Immature natural killer cell (primary cell): ENCODE results near the gene PHF21A. TPM values are rescaled to one million over a fixed set of nuclear protein-coding genes. Genes with fewer than 3 reads are reported as not detected.

ENCODE experiments used
- DNase-seq, 3 donors: peaks; one replicate each; pipeline ENCODE4 v3.0.0; 2022; ENCODE audit warnings: mixed read lengths in 1 of 3
- H3K27ac Mint-ChIP-seq, 6 donors: one replicate each; pipeline ENCODE4 v1.8.0; 2020; ENCODE audit warnings: mixed read lengths in 6 of 6, mild to moderate bottlenecking in 5 of 6, inconsistent platforms in 4 of 6, moderate library complexity in 3 of 6
- H3K27me3 Mint-ChIP-seq, 3 donors: one replicate each; pipeline ENCODE4 v1.8.0; 2020 to 2021; ENCODE audit warnings: low read depth in 3 of 3, mild to moderate bottlenecking in 3 of 3, mixed read lengths in 3 of 3, moderate library complexity in 3 of 3, inconsistent platforms in 1 of 3
- H3K36me3 Mint-ChIP-seq, 3 donors: one replicate each; pipeline ENCODE4 v1.8.0; 2020; ENCODE audit warnings: mixed read lengths in 3 of 3, inconsistent platforms in 2 of 3, mild to moderate bottlenecking in 2 of 3
- H3K4me1 Mint-ChIP-seq, 2 donors: one replicate each; pipeline ENCODE4 v1.8.0; 2020; ENCODE audit warnings: inconsistent platforms in 2 of 2, mild to moderate bottlenecking in 2 of 2, mixed read lengths in 2 of 2, moderate library complexity in 1 of 2
- H3K4me3 Mint-ChIP-seq, 5 donors: one replicate each; pipeline ENCODE4 v1.8.0; 2020; ENCODE audit warnings: mild to moderate bottlenecking in 5 of 5, mixed read lengths in 5 of 5, inconsistent platforms in 3 of 5, moderate library complexity in 3 of 5
- H3K9me3 Mint-ChIP-seq, 6 donors: one replicate each; pipeline ENCODE4 v1.8.0; 2020; ENCODE audit warnings: mild to moderate bottlenecking in 6 of 6, mixed read lengths in 6 of 6, inconsistent platforms in 4 of 6, moderate library complexity in 3 of 6
- polyA plus RNA-seq, 3 donors: library from polyadenylated mRNA; unstranded; fragments of 300-500 nt; fragmentation: Illumina TruSeq; gene quantifications; one replicate each; pipeline ENCODE4 v1.2.3, GENCODE V29; 2021

Gene PHF21A
- polyA plus RNA-seq, 3 donors from 2014 or later, result 4.4 to 21.3 (median 5.8) TPM

DNA sequence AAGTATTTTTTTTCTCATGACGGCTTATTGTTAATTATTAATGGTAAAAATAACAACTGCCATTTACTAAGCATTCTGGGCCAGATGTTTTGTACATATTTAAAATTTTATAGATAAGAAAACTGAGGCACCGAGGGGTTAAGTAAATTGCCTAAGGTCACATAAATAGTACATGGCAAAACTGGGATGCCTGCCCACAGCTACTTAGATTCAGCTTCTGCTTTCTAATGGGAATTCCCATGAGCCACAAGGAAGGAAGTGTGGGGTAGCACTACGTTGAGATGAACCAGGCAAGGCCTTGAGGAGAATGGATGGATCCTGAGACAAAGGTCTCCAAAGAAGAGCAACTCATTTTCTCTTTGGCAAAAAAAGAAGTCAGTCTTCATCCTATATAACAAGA is 11.9 kb upstream of the PHF21A start:
- no peak for DNase-seq
- Mint-ChIP-seq H3K36me3 (no peaks in the 10 kb centered on the region), H3K27ac (no peak overlapping the region), H3K9me3 (no peaks in the 10 kb centered on the region), H3K4me3 (no peak overlapping the region), H3K4me1 (no peaks in the 10 kb centered on the region), H3K27me3 (peaks cover 0 to 4% (median 2%) of the 10 kb centered on the region in 3 donors)

DNA sequence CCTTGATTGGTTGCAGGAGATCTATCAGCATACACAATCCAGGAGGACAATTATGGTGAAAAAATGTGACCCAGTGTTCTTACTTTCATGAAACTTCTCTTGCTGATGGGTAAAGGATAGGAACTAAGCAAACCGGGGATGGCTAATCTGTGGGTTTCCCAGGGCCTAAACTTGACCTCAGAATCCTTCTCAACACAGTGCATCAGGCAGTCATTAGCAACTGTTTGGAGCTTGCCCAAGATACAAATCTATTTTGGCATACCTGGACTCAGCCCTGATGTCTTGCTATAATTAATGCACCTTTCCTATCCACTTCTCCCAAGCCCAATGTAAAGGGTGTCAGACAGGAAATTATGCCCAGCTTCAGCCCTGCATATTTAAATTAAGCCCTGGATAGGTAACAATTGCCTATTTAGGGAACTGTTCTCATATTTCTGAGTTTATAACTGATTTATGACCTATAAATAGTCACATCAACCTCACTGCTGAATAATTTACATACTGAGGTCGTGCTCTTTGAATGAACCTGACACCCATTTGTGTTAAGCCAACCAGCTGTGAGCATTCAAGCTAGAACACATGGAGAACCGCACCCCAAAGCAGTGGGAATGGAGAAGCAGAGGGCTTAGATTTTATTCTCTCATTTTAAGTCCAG is 9.2 kb upstream of the PHF21A start:
- H3K4me3 Mint-ChIP-seq, result no peak overlapping the region
- H3K27me3 Mint-ChIP-seq, result peaks cover 0 to 4% (median 0%) of the 10 kb centered on the region in 3 donors
- no peaks in the 10 kb centered on the region for H3K36me3 Mint-ChIP-seq
- H3K9me3 Mint-ChIP-seq, result no peaks in the 10 kb centered on the region
- DNase-seq, result no peak
- H3K4me1 Mint-ChIP-seq, result peaks cover 15 to 18% of the 10 kb centered on the region in 2 donors
- no peak overlapping the region for H3K27ac Mint-ChIP-seq

DNA sequence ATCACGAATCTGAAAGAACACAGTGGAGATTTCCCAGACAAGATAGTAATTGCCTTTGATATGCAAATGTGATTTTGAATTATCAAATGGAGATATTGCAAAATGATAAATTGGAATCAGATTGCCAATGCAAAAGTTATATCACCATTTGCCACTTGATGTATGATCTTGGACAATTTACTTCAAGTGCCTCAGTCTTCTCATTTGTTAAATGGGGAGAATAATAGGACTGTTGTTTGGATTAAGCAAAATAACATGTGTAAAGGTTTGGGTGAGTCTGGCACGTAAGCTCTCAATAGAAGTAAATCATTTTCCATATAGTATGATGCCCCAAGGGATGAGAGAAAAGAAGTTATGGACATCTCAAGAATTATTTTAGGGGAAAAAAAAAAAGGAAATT is 7.9 kb upstream of the PHF21A start:
- Mint-ChIP-seq H3K27me3 (peaks cover 0 to 4% (median 2%) of the 10 kb centered on the region in 3 donors), H3K4me3 (no peak overlapping the region), H3K27ac (no peak overlapping the region), H3K4me1 (peaks cover 15 to 18% of the 10 kb centered on the region in 2 donors), H3K36me3 (no peaks in the 10 kb centered on the region), H3K9me3 (no peaks in the 10 kb centered on the region)
- no peak for DNase-seq

DNA sequence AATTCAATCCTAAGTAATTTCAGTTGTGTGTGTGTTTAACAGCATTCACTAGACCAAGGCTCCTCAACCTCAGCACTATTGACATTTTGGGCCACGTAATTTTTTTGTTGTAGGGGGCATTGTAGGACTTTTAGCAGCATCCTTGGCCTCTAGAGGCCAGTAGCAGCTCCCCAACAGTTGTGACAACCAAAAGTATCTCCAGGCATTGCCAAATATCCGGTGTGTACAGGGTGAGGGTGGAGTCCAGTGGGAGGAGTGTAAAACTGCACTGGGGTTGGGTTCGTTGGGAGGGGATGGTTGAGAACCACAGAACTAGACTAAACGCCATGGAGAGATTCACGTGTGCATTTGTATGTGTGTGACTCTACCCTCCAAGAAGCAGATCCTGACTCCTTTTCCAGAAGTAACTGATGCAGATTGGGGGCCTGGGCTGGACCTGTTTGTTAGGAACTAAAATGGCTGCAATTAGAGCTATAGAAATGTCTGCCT is 5.9 kb upstream of the PHF21A start:
- H3K36me3 Mint-ChIP-seq, result no peaks in the 10 kb centered on the region
- H3K27me3 Mint-ChIP-seq, result peaks cover 0 to 3% (median 2%) of the 10 kb centered on the region in 3 donors
- H3K4me3 Mint-ChIP-seq, result peak overlapping the region in 3 of 5 donors; percentile 52 to 63 (median 57)
- H3K27ac Mint-ChIP-seq, result peak overlapping the region; percentile 41 to 87 (median 85)
- DNase-seq, result peak; percentile 68 to 74 (median 73)
- H3K4me1 Mint-ChIP-seq, result peaks cover 18 to 28% of the 10 kb centered on the region in 2 donors
- no peaks in the 10 kb centered on the region for H3K9me3 Mint-ChIP-seq

DNA sequence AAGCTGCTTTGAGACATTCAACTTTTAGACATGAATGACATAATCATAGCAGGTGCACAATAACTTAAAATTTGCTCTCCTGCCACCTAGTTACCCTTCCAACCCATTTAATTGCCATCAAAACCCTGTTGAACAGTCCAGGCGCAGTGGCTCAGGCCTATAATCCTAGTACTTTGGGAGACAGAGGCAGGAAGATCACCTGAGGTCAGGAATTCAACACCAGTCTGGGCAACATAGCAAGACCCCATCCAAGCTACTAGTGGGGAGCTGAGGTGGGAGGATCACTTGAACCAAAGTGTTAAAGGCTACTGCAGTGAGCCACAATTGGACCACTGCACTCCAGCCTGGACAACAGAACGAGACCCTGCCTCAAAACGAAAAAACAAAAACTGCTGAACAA is 4.0 kb upstream of the PHF21A start:
- peaks cover 18 to 29% of the 10 kb centered on the region in 2 donors for H3K4me1 Mint-ChIP-seq
- no peak overlapping the region for H3K4me3 Mint-ChIP-seq
- no peaks in the 10 kb centered on the region for H3K9me3 Mint-ChIP-seq
- no peak overlapping the region for H3K27ac Mint-ChIP-seq
- peaks cover 10 to 15% (median 10%) of the 10 kb centered on the region in 3 donors for H3K27me3 Mint-ChIP-seq
- DNase-seq, result no peak
- H3K36me3 Mint-ChIP-seq, result no peaks in the 10 kb centered on the region

DNA sequence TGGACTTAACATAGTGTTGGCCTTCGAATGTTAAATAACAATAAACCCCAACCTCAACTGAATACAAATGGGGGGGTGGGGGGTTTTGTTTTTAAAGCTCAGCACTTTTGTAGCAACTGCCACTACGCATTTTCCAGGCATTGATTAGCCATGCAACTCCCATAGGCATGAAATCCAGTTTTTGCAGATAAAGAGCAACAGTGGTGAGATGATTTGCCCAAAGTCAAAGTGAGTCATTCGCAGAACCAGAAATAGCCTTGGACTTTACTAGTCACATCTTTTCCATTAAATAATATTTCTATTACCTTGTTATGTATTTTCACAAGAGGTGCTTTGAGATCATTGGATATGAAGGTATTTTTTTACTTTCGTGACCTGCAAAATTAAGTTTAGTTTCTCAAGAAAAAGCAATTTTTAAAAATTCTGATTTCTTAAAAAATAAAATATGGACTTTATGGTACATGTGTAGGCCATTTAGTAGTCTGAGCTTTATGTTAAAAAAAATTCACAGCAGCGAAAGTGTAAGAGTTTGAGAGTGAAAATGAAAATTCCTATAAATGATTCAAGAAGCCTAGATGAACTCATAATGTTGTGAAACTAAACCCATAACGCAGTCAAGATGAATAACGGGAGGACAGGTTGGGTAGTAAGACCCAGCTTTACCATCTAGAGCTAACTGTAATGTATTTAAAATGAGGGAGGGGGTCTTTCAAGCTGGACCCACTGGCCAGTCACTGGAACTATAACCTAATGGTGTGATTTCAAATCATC is 1.9 kb upstream of the PHF21A start:
- H3K36me3 Mint-ChIP-seq, result no peaks in the 10 kb centered on the region
- peaks cover 35 to 44% of the 10 kb centered on the region in 2 donors for H3K4me1 Mint-ChIP-seq
- H3K4me3 Mint-ChIP-seq, result peak overlapping the region; percentile 29 to 70 (median 40)
- H3K27ac Mint-ChIP-seq, result no peak overlapping the region
- DNase-seq, result no peak
- H3K27me3 Mint-ChIP-seq, result peaks cover 16 to 24% (median 21%) of the 10 kb centered on the region in 3 donors
- H3K9me3 Mint-ChIP-seq, result no peaks in the 10 kb centered on the region

DNA sequence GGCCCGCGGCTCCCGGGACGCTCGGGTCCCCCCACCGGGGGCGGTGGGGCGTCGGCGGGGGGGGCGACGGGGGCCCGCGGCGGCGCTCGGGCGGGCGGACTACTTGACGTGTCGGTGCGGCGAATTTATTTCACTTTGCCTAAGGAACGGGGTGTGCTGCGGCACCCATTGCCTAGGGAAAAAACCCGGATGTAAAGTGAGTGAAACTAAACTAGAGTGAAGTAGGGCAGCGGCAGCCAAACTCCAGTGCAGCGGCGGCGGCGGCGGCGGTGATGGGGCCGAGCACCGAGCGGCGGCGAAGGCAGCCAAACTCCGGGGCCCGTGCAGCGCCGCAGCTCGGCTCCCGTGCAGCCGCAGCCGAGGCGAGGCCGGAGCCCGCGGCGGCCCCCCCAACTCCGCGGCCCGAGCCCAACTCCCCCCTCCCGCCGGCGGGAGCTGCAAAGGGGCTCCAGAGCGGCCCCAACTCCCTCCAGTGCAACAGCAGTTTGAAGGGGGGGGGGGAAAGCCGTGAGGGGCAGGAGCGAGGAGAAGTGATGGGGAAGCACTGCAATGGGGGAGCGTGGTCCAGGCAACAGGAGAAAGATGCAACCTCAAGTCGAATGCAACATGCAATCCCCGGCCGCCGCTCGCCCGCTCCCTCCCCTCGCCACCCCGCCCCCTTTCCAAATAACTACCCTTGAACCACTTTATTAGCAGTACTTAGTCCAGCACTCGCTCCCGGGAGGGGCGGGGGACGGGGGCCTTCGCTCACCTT is 647 bp upstream of the PHF21A start:
- H3K4me1 Mint-ChIP-seq, result peaks cover 38 to 46% of the 10 kb centered on the region in 2 donors
- peaks cover 14 to 24% (median 21%) of the 10 kb centered on the region in 3 donors for H3K27me3 Mint-ChIP-seq
- no peaks in the 10 kb centered on the region for H3K36me3 Mint-ChIP-seq
- no peaks in the 10 kb centered on the region for H3K9me3 Mint-ChIP-seq
- H3K4me3 Mint-ChIP-seq, result peak overlapping the region; percentile 87 to 92 (median 91)
- peak; percentile 77 to 84 (median 83) for DNase-seq
- peak overlapping the region; percentile 77 to 94 (median 91) for H3K27ac Mint-ChIP-seq

DNA sequence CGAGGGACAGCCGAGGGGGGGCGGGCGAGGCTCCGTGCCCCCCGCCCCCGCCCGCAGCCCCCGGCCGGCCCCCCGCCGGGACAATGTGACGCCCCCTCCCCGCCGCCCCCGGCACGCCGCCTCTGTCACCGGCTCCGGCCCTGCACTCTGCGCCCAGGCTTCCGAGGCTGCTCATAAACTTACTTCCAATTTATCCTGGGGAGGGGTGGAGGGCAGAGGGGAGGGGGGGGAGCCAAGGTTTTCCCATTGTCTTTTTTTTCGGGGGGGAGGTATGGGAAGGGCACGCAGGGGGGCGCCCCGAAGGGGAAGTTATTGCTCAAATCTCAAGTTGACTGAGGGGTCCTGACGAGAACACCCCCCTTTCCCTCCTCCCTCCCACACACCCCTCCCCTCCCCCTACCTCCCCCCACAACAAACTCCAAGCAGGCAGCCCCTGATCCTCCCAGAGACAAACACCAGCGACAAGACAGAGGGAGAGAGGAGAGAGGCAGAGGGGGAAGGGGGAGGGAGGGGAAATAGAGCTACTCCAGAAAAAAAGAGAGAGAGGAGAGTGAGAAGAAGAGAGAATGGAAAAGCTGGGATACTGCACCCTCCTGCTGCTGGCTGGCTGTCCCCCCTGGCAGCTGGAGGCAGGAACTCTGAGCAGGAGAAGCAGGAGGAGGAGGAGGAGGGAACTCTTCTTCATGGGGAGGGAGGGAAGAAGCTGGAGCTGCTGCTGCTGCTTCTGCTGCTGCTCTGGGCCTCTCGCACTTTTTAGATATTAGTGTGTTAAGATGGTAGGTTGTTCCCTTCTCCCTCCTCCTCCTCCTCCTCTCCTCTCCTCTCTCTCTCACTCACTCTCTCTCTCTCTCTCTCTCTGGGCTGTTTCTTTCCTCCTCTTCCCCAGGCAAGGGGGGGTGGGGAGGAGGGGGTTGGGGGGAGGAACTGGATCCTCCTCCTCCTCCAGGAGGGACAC is 631 bp downstream of the PHF21A start:
- peaks cover 14 to 24% (median 21%) of the 10 kb centered on the region in 3 donors for H3K27me3 Mint-ChIP-seq
- peaks cover 44 to 51% of the 10 kb centered on the region in 2 donors for H3K4me1 Mint-ChIP-seq
- H3K4me3 Mint-ChIP-seq, result peak overlapping the region; percentile 85 to 96 (median 93)
- no peak for DNase-seq
- no peaks in the 10 kb centered on the region for H3K9me3 Mint-ChIP-seq
- H3K36me3 Mint-ChIP-seq, result no peaks in the 10 kb centered on the region
- peak overlapping the region; percentile 76 to 96 (median 94) for H3K27ac Mint-ChIP-seq

DNA sequence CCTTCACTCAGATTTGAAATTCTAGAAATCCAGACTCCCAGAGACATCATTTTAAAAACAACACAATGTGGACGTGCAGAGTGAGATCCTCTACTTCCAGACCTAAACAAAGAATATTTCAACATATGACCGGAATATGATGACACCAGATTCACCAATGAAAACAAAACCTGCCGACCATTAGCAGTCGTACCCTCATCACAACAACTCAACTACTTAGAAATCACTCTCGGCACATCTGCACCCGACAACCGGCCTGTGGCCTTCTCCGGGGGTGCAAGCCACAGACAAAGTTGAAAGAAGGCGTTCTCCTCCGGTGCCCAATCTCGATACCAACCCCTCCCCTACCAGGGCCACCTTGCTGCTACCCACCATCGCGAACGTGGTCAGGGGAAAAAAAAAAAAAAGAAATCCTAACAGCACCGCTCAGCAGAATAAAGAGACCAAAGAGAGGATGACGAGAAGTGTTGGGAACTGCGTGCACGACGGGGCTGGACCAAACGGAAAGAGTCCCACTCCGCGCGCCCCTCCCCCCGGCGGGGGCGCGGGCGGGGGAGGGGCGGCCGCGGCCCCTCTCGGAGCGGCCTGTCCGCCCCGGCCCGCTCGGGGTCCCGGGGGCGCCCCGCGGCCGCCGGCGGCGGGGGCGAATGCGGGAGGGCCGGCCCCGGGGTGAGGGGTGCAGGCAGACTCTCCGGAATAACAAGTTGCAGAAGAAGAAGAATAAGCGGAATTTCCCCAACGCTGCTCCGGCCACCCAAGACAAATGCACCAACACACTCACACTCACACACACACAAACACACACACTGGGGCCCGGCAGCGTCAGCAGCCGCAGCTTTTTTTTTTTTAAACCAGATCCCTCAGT is 1.7 kb downstream of the PHF21A start:
- peak; percentile 72 to 74 (median 72) for DNase-seq
- Mint-ChIP-seq H3K27ac (peak overlapping the region; percentile 96 to 99 (median 98)), H3K27me3 (peaks cover 14 to 24% (median 21%) of the 10 kb centered on the region in 3 donors), H3K4me3 (peak overlapping the region; percentile 90 to 100 (median 98)), H3K9me3 (no peaks in the 10 kb centered on the region), H3K36me3 (no peaks in the 10 kb centered on the region), H3K4me1 (peaks cover 50 to 62% of the 10 kb centered on the region in 2 donors)

DNA sequence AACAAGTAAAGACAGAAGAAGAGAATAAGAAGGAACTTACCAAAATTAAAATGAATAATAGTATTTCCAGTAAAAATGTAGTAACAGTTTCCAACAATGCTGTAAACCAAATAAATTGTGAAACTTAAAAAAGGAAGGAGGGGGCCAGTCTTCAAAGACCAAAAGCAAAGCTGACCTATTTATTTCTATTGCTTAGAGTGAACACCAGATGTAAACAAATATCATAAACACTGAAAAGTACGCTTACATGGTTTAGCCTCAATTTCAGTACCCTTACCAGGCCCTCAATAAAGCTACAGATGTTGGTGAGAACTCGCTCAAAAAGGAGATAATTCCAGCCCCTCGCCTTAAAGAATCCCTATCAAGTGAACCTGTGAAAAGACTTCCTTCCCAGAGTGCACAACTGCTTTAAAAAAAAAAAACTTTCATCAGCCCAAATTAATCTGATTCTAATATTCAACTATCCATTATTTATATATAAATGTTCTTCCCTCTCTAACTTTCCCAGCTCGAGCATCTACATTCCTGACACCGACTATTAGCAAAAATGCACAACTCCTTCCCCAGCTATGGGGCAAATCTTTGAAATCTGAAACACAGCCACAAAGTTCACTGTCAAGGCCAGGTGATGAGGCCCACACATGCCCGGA is 2.4 kb downstream of the PHF21A start:
- Mint-ChIP-seq H3K27me3 (peaks cover 14 to 22% (median 21%) of the 10 kb centered on the region in 3 donors), H3K27ac (peak overlapping the region; percentile 95 to 99 (median 96)), H3K4me1 (peaks cover 56 to 69% of the 10 kb centered on the region in 2 donors), H3K36me3 (no peaks in the 10 kb centered on the region), H3K4me3 (peak overlapping the region; percentile 90 to 98 (median 95)), H3K9me3 (no peaks in the 10 kb centered on the region)
- DNase-seq, result no peak

DNA sequence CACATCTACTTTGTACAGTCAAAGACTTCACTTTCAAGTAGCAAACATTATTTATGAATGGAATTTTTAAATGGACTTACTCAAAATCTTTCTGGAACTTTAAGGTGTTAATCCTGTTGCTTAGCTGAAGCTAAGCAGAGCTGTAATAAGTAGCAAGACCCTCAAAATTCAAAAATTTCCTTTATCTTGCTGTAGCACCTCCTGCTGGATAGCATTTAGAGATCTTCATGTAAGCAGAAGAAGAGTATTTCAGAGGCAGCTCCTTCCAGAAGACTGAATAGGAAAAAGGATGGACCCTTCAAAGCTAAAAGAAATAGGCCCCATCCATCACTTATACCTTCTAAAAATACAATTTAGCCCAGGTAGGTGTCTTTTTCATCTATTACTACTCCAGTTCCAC is 3.4 kb downstream of the PHF21A start:
- DNase-seq, result no peak
- H3K9me3 Mint-ChIP-seq, result no peaks in the 10 kb centered on the region
- peaks cover 60 to 73% of the 10 kb centered on the region in 2 donors for H3K4me1 Mint-ChIP-seq
- H3K27me3 Mint-ChIP-seq, result peaks cover 16 to 22% (median 21%) of the 10 kb centered on the region in 3 donors
- peak overlapping the region; percentile 95 to 99 (median 96) for H3K27ac Mint-ChIP-seq
- peak overlapping the region; percentile 90 to 98 (median 95) for H3K4me3 Mint-ChIP-seq
- H3K36me3 Mint-ChIP-seq, result no peaks in the 10 kb centered on the region
